Fibroblast of the aortic adventitia (primary cell): ENCODE results near the gene OXTR. TPM values are rescaled to one million over a fixed set of nuclear protein-coding genes. Genes with fewer than 3 reads are reported as not detected.
"Not testable (repeated sequence)": the region's sequence is repeated elsewhere in the genome, so short reads cannot be mapped to it uniquely, and the experiment has no call there.

Experiments used
- DNase-seq: peaks from one replicate; pipeline ENCODE4 v3.0.0-alpha.2; 2010; ENCODE audit warnings: low read depth
- H3K4me3 ChIP-seq: 2 replicates; pipeline ENCODE4 v1.5.1; 2011; ENCODE audit warnings: low read depth, mild to moderate bottlenecking, control low read depth, low read length, moderate library complexity
- total RNA-seq: library from RNA; depleted of rRNA; stranded (reverse); fragments of >200 nt; gene quantifications from 2 replicates; pipeline ENCODE4 v1.2.3, GENCODE V29; 2012; ENCODE audit warnings: low replicate concordance
- TF ChIP-seq, protein P1 (sequence below): IDR thresholded peaks from 2 replicates; pipeline ENCODE4 v1.5.1; 2011; ENCODE audit warnings: mild to moderate bottlenecking, low read length, control low read depth, inconsistent platforms; ENCODE audit not compliant: insufficient read depth

OXTR gene
- total RNA-seq, 1 donor, result 6.1 TPM

DNA sequence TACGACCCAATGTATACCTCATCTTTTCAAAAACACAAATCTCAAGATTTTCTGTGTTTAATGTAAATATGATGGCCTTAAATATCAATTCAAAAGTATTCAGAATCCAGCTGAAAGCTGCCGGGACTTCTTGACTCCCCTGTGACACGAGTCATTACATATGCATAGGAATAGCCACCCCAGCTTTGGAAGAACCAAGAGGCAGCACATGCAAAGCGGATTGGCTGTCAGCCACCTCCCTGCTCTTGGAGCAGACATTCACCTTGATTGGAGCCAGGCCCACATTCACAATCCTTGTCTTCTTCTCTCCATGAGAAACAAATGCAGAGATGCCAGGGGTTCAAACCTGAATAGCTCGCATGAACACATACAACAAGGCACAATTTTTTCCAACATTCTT, 46.6 kb downstream of the OXTR start:
- TF ChIP-seq, protein P1, sequence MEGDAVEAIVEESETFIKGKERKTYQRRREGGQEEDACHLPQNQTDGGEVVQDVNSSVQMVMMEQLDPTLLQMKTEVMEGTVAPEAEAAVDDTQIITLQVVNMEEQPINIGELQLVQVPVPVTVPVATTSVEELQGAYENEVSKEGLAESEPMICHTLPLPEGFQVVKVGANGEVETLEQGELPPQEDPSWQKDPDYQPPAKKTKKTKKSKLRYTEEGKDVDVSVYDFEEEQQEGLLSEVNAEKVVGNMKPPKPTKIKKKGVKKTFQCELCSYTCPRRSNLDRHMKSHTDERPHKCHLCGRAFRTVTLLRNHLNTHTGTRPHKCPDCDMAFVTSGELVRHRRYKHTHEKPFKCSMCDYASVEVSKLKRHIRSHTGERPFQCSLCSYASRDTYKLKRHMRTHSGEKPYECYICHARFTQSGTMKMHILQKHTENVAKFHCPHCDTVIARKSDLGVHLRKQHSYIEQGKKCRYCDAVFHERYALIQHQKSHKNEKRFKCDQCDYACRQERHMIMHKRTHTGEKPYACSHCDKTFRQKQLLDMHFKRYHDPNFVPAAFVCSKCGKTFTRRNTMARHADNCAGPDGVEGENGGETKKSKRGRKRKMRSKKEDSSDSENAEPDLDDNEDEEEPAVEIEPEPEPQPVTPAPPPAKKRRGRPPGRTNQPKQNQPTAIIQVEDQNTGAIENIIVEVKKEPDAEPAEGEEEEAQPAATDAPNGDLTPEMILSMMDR, result no peak
- H3K4me3 ChIP-seq, result no peak overlapping the region
- DNase-seq, result no peak

DNA sequence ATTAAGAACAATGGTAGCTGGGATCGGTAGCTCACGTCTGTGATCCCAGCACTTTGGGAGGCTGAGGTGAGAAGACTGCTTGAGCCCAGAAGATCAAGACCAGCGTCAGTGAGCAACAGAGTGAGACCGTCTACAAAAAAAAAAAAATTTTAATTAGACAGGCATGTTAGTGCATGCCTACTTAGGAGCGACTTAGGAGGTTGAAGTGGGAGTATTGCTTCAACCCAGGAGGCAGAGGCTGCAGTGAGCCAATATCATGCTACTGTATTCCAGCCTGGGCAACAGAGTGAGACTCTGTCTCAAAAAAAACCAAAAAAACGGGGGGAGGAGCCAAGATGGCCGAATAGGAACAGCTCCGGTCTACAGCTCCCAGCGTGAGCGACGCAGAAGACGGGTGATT, 53.7 kb downstream of the OXTR start:
- not testable (repeated sequence) for H3K4me3 ChIP-seq, DNase-seq

DNA sequence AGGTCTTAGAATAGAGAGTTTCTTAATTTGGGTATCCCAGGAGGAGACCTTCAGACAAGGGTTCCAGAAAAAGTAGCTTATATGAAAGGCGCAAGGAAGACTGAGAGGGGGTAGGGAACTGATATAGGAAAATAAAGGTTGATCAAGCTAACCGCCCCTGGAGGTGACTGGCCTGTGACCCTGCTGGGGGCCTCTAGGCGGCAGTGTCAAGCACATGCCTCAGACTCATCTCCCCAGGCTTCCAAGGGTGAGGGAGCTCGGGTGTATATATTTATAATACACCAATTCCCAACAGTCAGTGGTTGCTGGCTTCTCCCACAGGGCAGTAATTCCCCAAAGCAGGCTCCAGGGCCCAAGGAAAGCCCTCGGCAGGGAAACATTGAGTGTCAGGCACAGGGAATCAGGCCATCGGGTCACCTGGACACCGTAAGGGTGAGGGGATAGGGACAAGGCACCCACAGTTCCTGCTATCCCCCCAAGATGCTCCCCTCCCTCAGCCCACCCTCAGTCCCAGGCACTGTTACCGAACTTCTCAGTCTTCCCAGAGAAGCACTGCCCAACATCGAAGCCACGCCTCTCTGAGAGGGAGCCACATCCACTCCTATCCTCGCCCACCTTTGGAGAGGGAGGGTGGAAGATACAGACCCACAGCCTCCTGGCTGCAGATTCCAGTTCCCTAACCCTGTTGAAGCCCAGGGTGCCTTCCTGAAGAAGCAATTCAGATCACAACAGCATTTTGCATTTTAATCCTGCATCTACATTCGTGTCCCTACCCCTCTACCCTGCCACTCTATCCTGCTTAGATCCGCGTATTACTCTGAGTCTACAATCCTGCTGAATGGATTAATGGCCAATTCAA, 55.3 kb downstream of the OXTR start:
- TF ChIP-seq, protein P1, result peak; percentile 43
- DNase-seq, result no peak
- no peak overlapping the region for H3K4me3 ChIP-seq

DNA sequence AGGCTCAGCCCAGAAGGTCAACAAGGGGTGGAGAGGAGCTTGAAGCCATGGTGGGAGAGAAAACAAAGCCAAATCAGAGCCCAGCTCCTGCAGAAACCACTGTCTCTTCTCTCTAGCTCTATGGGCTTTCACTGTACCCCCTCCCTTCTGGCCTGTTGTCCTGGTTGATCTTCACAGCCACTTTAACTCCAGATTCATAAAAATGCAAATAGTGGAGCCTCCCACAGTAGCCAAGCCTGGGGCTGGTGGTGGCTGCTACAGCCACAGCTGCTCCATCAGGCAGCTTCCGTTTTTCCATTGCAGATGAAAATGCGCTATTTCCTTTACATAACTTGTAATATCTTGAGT, 56.5 kb downstream of the OXTR start:
- TF ChIP-seq, protein P1, result no peak
- no peak for DNase-seq
- no peak overlapping the region for H3K4me3 ChIP-seq

DNA sequence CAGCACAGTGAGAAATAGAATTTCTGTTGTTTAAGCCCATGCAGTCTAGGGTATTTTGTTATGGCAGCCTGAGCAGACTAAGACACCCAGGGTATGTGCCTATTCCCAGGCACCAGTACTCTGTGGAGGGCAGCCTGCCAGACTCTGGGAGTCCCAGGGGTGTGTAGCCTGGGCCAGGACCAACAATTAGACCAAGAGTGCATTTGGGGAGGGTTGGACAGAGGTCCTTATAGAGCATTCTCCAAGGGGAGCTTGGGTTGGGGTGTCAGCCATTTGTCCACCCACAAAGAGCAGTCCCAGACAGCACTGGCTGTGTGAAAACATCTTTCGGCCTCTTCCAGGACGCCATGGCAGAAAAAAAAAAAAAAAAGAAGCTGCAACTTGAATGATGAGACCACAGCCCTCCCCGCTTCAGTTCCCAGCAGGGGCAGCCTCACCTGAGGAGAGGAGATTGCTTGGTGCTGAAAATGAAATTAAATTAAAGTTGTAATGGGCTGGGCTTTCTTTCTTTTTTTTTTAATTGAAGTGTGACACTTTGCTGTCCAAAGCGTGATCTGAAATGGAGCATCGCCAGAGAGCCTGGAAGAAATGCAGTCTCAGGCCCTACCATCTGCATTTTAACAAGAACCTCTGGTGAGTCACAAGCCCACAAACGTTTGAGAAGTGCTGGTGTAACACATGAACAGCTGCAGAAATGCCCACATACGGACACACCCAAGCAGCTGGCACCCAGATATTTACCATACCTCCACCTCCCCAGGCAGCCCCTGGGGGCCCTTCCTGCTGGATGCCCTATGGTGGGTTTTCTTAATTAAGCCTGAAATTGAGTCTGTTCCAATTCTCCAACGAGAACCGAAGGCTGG, 57.1 kb downstream of the OXTR start:
- peak; percentile 39 for DNase-seq
- TF ChIP-seq, protein P1, result no peak
- H3K4me3 ChIP-seq, result no peak overlapping the region

DNA sequence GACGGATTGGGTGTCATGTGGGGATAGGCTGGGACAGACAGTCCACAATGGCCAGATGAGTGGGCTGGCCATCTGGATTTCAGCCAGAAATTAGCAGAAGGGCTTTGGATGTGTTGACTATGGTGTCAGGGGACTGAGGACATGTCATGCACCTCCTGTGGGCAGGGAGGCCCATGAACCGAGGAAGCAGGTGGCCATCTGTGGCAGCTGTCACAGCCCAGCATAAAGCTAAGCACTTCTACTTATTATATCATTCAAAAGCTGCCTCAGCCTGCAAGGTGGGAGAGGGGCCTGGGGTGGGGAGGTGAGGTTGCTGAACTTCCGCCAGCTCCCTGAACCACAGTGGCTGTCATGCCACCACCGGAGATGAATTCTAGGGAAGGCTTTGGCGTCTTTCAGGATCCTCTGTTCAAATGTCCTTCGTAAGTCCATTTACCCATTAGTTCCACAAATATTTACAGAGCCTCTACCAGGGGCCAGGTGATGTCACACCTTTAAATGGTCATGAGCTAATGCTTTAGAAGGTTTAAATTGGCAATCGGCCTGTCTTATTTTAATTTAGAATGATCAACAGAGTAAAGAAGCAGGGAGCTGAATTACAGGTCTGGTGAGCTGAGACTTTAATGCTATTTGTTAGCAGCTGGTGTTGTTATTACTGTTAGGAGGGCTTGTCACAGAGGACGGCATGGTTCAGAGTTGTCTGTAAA, 59.5 kb downstream of the OXTR start:
- TF ChIP-seq, protein P1, result no peak

DNA sequence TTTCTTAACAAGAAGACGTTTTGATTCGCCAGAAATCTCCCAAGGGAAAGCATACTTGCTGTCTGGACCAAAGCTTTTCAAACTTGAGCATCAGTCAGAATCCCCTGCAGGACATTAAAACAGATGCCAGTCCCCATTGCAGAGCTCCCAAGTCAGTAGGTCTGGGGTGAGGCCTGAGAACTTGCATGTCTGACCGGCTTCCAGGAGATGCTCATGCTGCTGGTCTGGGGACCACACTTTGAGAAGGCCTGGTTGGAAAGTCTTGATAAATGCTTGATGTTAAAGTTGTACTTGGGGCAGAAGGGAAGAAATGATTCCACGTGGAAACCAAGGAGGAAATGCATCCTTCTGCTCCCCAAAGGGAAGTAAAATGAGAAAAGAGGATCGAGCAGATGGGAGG, 60.1 kb downstream of the OXTR start:
- no peak for DNase-seq
- TF ChIP-seq, protein P1, result no peak
- no peak overlapping the region for H3K4me3 ChIP-seq

More for the DNA sequence above, 59.5 kb downstream of the OXTR start:
- no peak for DNase-seq
- no peak overlapping the region for H3K4me3 ChIP-seq
